IMR-90 (cell line): ENCODE results near the gene SYT15B.
"Not testable (repeated sequence)": the region's sequence is repeated elsewhere in the genome, so short reads cannot be mapped to it uniquely, and the experiment has no call there.

Experiments used
- BHLHE40 ChIP-seq: fragments of 150-350 bp; IDR thresholded peaks from 2 replicates; pipeline ENCODE4 v1.6.1; 2016; ENCODE audit warnings: mild to moderate bottlenecking, low read depth, low read length
- CTCF ChIP-seq: conservative IDR thresholded peaks from 2 replicates; pipeline ENCODE4 v1.5.1; 2012; ENCODE audit warnings: mild to moderate bottlenecking, low read depth, low read length, improper control_type of control experiment
- POLR2A ChIP-seq: IDR thresholded peaks from 2 replicates; pipeline ENCODE4 v1.6.1; 2012; ENCODE audit warnings: mild to moderate bottlenecking, low read depth, low read length
- RAD21 ChIP-seq: IDR thresholded peaks from 2 replicates; pipeline ENCODE4 v1.6.1; 2012; ENCODE audit warnings: low read length, improper control_type of control experiment

- TF ChIP-seq CTCF, BHLHE40, POLR2A, RAD21: not testable (repeated sequence)
Measured at GRCh38 chr10:47763554-47764175, at the start of gene SYT15B.
